Esophagus muscularis mucosa (tissue), 4 donors: Measurements from ENCODE around the gene OTOG. TPM values are rescaled to one million over a fixed set of nuclear protein-coding genes. Genes with fewer than 3 reads are reported as not detected.

ENCODE experiments used
- DNase-seq: peaks from one replicate; pipeline ENCODE4 v3.0.0-alpha.2; 2017; ENCODE audit errors: extremely low spot score
- H3K27ac ChIP-seq, 4 donors: fragments of 200-600 bp; sonication (generic); replicated peaks in 1 of 4; 1 replicate in 3 of 4; 2 replicates in 1 of 4; pipeline ENCODE4 v1.5.1; 2016 to 2019; ENCODE audit warnings: mild to moderate bottlenecking in 1 of 4
- H3K27me3 ChIP-seq, 4 donors: fragments of 200-600 bp; sonication (generic); one replicate each; pipeline versions ENCODE4 v1.5.1 to v1.6.0; 2016 to 2019
- H3K36me3 ChIP-seq, 4 donors: fragments of 200-600 bp; sonication (generic); one replicate each; pipeline ENCODE4 v1.5.1; 2016 to 2019
- H3K4me1 ChIP-seq, 4 donors: fragments of 200-600 bp; sonication (generic); one replicate each; pipeline ENCODE4 v1.5.1; 2016 to 2019
- H3K4me3 ChIP-seq, 4 donors: fragments of 200-600 bp; sonication (generic); 1 replicate in 2 of 4; 2 replicates in 2 of 4; pipeline ENCODE4 v1.5.1; 2016 to 2019; ENCODE audit warnings: mild to moderate bottlenecking in 4 of 4, moderate library complexity in 1 of 4
- H3K9me3 ChIP-seq, 4 donors: fragments of 200-600 bp; sonication (generic); 1 replicate in 3 of 4; 2 replicates in 1 of 4; pipeline ENCODE4 v1.5.1; 2016 to 2019
- EP300 ChIP-seq: sonication (generic); formaldehyde crosslinking; IDR thresholded peaks from one replicate; pipeline ENCODE4 v1.6.1; 2017; ENCODE audit warnings: antibody characterized with exemption
- POLR2A ChIP-seq: fragments of 450-650 bp; IDR thresholded peaks from one replicate; pipeline ENCODE4 v1.6.1; 2017; ENCODE audit warnings: antibody characterized with exemption, moderate library complexity, mild to moderate bottlenecking, low read depth
- POLR2AphosphoS5 ChIP-seq, 2 donors: sonication (generic); formaldehyde crosslinking; IDR thresholded peaks; one replicate each; pipeline ENCODE4 v1.6.1; 2017; ENCODE audit warnings: antibody characterized with exemption in 2 of 2
- WGBS: methylation state at CpG from one replicate; pipeline ENCODE4 v1.1.5; 2018; 5-methylcytosine and 5-hydroxymethylcytosine counted together
- intact Hi-C: fragments of 100-400 bp; cut with DNase I; formaldehyde crosslinking; loops from one replicate; pipeline ENCODE4 v1.15.1; 2023
- total RNA-seq, 4 donors: library from RNA; depleted of rRNA; stranded (reverse); fragments of >200 nt; gene quantifications; one replicate each; pipeline versions ENCODE4 v1.1.0 to v1.2.1, GENCODE V29; 2016
- TF ChIP-seq, protein P1 (sequence below), 3 experiments: fragments of 200-600 bp in 2 of 3; fragments of 450-650 bp in 1 of 3; sonication (generic) in 2 of 3; IDR thresholded peaks; one replicate each; pipeline ENCODE4 v1.5.1; 2017 to 2019; ENCODE audit warnings: antibody characterized with exemption in 3 of 3, mild to moderate bottlenecking in 2 of 3, moderate library complexity in 1 of 3

The OTOG gene
- total RNA-seq, 4 donors from 2014 or later = not detected

DNA sequence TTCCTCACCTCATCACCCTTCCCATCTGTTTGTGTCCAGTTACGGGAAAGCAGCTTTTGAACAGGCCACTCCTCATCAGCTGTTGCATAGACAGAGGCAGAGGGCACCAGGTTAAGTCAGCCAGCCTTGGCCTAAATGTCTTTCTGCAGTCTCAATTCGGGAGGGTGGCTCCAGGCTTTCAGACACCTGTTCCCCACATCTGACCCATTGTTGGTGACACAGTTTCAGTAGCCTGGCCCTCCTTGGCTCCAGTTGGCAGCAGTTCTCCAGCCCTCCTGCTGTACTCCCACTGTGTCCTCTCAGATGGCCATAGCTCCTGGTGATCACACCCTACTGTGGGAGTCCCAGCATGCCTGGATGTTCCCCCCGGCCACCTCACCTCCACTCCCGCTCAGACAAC is 101.5 kb downstream of the OTOG start:
- no peaks in the 10 kb centered on the region for H3K4me1 ChIP-seq
- peaks cover 0 to 12% (median 2%) of the 10 kb centered on the region in 4 donors for H3K9me3 ChIP-seq
- H3K4me3 ChIP-seq = no peak overlapping the region
- WGBS = 80% methylated on average over 4 of the region's 4 CpGs
- no peaks in the 10 kb centered on the region for H3K36me3 ChIP-seq
- H3K27ac ChIP-seq = no peak overlapping the region
- DNase-seq = no peak
- TF ChIP-seq POLR2AphosphoS5 (IDR thresholded peaks at IDR 0.05) (no peak), POLR2A (no peak), EP300 (no peak)
- TF ChIP-seq, protein P1, sequence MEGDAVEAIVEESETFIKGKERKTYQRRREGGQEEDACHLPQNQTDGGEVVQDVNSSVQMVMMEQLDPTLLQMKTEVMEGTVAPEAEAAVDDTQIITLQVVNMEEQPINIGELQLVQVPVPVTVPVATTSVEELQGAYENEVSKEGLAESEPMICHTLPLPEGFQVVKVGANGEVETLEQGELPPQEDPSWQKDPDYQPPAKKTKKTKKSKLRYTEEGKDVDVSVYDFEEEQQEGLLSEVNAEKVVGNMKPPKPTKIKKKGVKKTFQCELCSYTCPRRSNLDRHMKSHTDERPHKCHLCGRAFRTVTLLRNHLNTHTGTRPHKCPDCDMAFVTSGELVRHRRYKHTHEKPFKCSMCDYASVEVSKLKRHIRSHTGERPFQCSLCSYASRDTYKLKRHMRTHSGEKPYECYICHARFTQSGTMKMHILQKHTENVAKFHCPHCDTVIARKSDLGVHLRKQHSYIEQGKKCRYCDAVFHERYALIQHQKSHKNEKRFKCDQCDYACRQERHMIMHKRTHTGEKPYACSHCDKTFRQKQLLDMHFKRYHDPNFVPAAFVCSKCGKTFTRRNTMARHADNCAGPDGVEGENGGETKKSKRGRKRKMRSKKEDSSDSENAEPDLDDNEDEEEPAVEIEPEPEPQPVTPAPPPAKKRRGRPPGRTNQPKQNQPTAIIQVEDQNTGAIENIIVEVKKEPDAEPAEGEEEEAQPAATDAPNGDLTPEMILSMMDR (IDR thresholded peaks at IDR 0.05) = no peak
- intact Hi-C loops = no loop called here
- peaks cover 0 to 46% (median 0%) of the 10 kb centered on the region in 4 donors for H3K27me3 ChIP-seq

DNA sequence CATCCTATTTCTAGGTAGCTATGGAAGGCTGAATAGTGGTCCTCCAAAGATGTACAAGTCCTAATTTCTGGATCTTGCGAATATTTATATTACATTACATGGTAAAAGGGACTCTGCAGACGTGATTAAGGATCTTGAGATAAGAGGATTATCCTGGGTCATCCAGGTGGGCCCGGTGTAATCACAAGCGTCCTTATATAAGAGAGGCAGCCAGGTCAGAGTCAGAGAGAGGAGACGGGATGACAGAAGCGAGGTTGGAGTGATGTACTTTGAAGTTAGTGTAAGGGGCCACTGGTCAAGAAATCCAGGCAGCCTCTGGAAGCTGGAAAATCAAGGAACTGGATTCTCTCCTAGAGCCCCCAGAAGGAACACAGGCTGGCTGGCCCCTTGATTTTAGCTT is 102.2 kb downstream of the OTOG start:
- intact Hi-C loops = no loop called here
- WGBS = 60% methylated on average over 6 of the region's 6 CpGs
- DNase-seq = peak; percentile 89

DNA sequence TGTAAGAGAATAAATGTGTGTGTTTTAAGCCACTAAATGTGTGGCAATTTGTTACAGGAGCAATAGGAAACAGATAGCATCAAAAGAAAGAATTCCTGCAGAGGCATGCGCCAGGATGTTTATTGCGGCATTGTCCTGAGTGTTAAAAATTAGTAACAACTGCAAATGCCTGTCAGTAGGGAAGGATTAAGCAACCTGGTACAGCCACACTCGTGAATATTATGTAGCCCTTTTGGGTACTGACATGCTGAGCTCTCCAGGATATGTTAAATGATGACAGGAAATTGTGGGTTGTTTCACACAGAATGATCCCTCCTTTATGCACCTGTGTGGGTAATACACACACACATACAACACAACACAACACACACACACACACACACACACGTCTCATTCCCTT is 102.6 kb downstream of the OTOG start:
- WGBS = 41% methylated on average over 4 of the region's 4 CpGs
- Histone ChIP-seq H3K36me3 (no peaks in the 10 kb centered on the region), H3K4me1 (no peaks in the 10 kb centered on the region), H3K27ac (no peak overlapping the region), H3K9me3 (peaks cover 0 to 16% (median 3%) of the 10 kb centered on the region in 4 donors), H3K4me3 (no peak overlapping the region), H3K27me3 (peaks cover 0 to 47% (median 0%) of the 10 kb centered on the region in 4 donors)
- intact Hi-C loops = no loop called here
- TF ChIP-seq EP300 (no peak), POLR2AphosphoS5 (IDR thresholded peaks at IDR 0.05) (no peak), POLR2A (no peak)
- TF ChIP-seq, protein P1 (IDR thresholded peaks at IDR 0.05) = no peak
- no peak for DNase-seq

More for the DNA sequence above, 102.2 kb downstream of the OTOG start:
- TF ChIP-seq, protein P1 (IDR thresholded peaks at IDR 0.05) = no peak
- TF ChIP-seq EP300 = no peak
- no peak for TF ChIP-seq POLR2A
- TF ChIP-seq POLR2AphosphoS5 (IDR thresholded peaks at IDR 0.05) = no peak
- Histone ChIP-seq H3K4me1 (no peaks in the 10 kb centered on the region), H3K9me3 (peaks cover 0 to 12% (median 2%) of the 10 kb centered on the region in 4 donors), H3K27ac (no peak overlapping the region), H3K36me3 (no peaks in the 10 kb centered on the region), H3K27me3 (peaks cover 0 to 47% (median 0%) of the 10 kb centered on the region in 4 donors), H3K4me3 (no peak overlapping the region)

DNA sequence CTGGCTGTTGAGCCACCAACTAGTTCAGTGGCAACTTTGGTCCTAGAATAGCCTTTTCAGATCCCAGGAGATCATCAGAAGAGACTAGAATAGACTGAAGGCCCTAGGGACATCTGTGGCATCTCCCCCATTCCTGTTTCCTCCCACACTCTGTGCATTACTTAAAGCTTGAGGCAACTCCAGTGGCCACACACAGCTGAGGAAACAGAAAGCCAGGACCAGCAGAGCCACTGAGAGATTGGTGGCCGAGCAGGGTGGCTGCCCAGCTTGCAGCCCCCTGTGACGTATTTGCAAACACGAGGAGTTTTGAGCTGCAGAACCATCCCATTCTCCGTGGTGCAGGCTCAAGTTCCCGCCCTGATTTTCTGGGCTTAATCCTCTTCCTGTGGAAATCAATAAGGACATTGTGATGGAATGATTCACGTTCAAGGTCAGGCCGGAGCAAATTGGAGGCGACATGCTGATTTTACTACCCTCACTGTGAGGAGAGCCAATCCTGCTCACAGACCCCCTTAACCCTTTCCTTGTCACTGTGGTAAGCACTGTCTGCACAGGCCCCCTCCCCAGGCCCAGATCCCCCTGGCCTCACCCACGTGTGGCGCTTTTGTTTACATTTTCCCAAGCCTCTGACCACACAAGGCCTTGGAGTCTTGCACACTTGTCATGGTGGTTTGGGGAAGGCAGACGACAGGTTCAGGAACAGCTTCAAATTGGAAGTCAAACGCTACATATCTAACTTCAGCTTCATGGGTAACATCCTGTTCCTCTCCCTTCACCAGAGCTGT is 103.3 kb downstream of the OTOG start:
- Histone ChIP-seq H3K9me3 (peaks cover 0 to 22% (median 8%) of the 10 kb centered on the region in 4 donors), H3K27me3 (peaks cover 0 to 47% (median 0%) of the 10 kb centered on the region in 4 donors), H3K27ac (no peak overlapping the region), H3K36me3 (no peaks in the 10 kb centered on the region), H3K4me3 (no peak overlapping the region), H3K4me1 (no peaks in the 10 kb centered on the region)
- intact Hi-C loops = no loop called here
- TF ChIP-seq, protein P1 (IDR thresholded peaks at IDR 0.05) = no peak
- TF ChIP-seq POLR2AphosphoS5 (IDR thresholded peaks at IDR 0.05) = no peak
- TF ChIP-seq POLR2A = no peak
- TF ChIP-seq EP300 = no peak
- DNase-seq = no peak
- WGBS = 16% methylated on average over 12 of the region's 12 CpGs
